GM12878 (cell line): Measurements from ENCODE around the gene SPG7. TPM values are rescaled to one million over a fixed set of nuclear protein-coding genes. Genes with fewer than 3 reads are reported as not detected.

Experiments used
- ATAC-seq: fragments of 200-7000 bp; cut with Tn5 transposase; 3 replicates; pipeline ENCODE4 v1.9.1; 2020; ENCODE audit warnings: mild to moderate bottlenecking, moderate library complexity
- BruUV-seq: library from RNA; stranded (reverse); fragments of 400-500 nt; replicated peaks from 2 replicates; lab custom pipeline; 2021; lab: Mats Ljungman, UMichigan
- CTCF ChIA-PET: fragments of 300-600 bp; sonication (Branson Sonifier 250); formaldehyde crosslinking; extraction: SDS; loops from one replicate; lab custom pipeline; 2021; ENCODE audit warnings: inconsistent platforms; lab: Yijun Ruan, JAX
- POLR2A ChIA-PET: fragments of 350-600 bp; formaldehyde crosslinking; extraction: SDS; loops from one replicate; lab custom pipeline; 2021; ENCODE audit warnings: inconsistent platforms; lab: Charles Lee
- RAD21 ChIA-PET: fragments of 300-600 bp; sonication (Branson Sonifier 250); formaldehyde crosslinking; loops from one replicate; lab custom pipeline; 2023; ENCODE audit warnings: antibody characterized with exemption; ENCODE audit not compliant: unreplicated experiment; lab: Charles Lee
- SMC1A ChIA-PET: fragments of 300-600 bp; sonication (Branson Sonifier 250); formaldehyde crosslinking; loops from one replicate; lab custom pipeline; 2023; ENCODE audit not compliant: unreplicated experiment, uncharacterized antibody; lab: Charles Lee
- DNase-seq: peaks from one replicate; pipeline ENCODE4 v3.0.0-alpha.2; 2011; ENCODE audit warnings: low read depth, low spot score
- FAIRE-seq: peaks from 3 replicates; lab custom pipeline; 2011; peaks lifted over from hg19 to GRCh38; lab: Jason Lieb, UNC
- H2AFZ ChIP-seq: 2 replicates; pipeline ENCODE4 v1.6.0; 2011; ENCODE audit warnings: low read depth, low read length, control low read depth; ENCODE audit not compliant: control insufficient read depth
- H3K27ac ChIP-seq: 2 replicates; pipeline ENCODE4 v1.5.1; 2011; ENCODE audit warnings: control low read depth; ENCODE audit not compliant: control insufficient read depth, insufficient read depth
- H3K27me3 ChIP-seq, 2 experiments: replicated peaks in 1 of 2; 2 replicates each; pipeline versions ENCODE4 v1.6.0 to v1.6.1; 2011; ENCODE audit warnings: low read length in 1 of 2; ENCODE audit not compliant: control insufficient read depth in 2 of 2, insufficient read depth in 2 of 2
- H3K36me3 ChIP-seq, 2 experiments: 2 replicates each; pipeline ENCODE4 v1.5.1; 2011; ENCODE audit warnings: low read length in 1 of 2; ENCODE audit not compliant: control insufficient read depth in 2 of 2, insufficient read depth in 2 of 2
- H3K4me1 ChIP-seq: 2 replicates; pipeline ENCODE4 v1.6.1; 2011; ENCODE audit warnings: mild to moderate bottlenecking, low read length, moderate library complexity, mixed read lengths; ENCODE audit not compliant: control insufficient read depth, insufficient read depth
- H3K4me2 ChIP-seq: 2 replicates; pipeline ENCODE4 v1.6.0; 2011; ENCODE audit warnings: control low read depth; ENCODE audit not compliant: control insufficient read depth, insufficient read depth
- H3K4me3 ChIP-seq: fragments of 200-600 bp; sonication (generic); 2 replicates; pipeline ENCODE4 v1.5.1; 2016
- H3K79me2 ChIP-seq: 2 replicates; pipeline ENCODE4 v1.6.0; 2011; ENCODE audit warnings: low read length; ENCODE audit not compliant: control insufficient read depth, insufficient read depth
- H3K9ac ChIP-seq: 2 replicates; pipeline ENCODE4 v1.8.0; 2011; ENCODE audit warnings: low read length, control low read depth, mixed read lengths; ENCODE audit not compliant: control insufficient read depth, insufficient read depth
- H3K9me3 ChIP-seq: replicated peaks from 3 replicates; pipeline ENCODE4 v1.5.1; 2011; ENCODE audit warnings: mild to moderate bottlenecking, low read length; ENCODE audit not compliant: control insufficient read depth, insufficient read depth
- H4K20me1 ChIP-seq: 2 replicates; pipeline ENCODE4 v1.6.0; 2011; ENCODE audit not compliant: control insufficient read depth, insufficient read depth
- DPF2 ChIP-seq: fragments of 450-650 bp; IDR thresholded peaks from 2 replicates; pipeline ENCODE4 v1.6.1; 2017; ENCODE audit warnings: mild to moderate bottlenecking
- FOXK2 ChIP-seq: fragments of 450-650 bp; IDR thresholded peaks from 2 replicates; pipeline ENCODE4 v1.6.1; 2017; ENCODE audit warnings: mild to moderate bottlenecking, moderate library complexity
- HCFC1 ChIP-seq: fragments of 150-350 bp; IDR thresholded peaks from 2 replicates; pipeline ENCODE4 v1.6.1; 2014; ENCODE audit warnings: low read length
- HDGF ChIP-seq: fragments of 450-650 bp; IDR thresholded peaks from 2 replicates; pipeline ENCODE4 v1.6.1; 2016; ENCODE audit warnings: antibody characterized with exemption
- SMARCA5 ChIP-seq: fragments of 450-650 bp; IDR thresholded peaks from 2 replicates; pipeline ENCODE4 v1.6.1; 2017; ENCODE audit warnings: mild to moderate bottlenecking
- SUPT20H ChIP-seq: IDR thresholded peaks from 2 replicates; pipeline ENCODE4 v1.6.1; 2011; ENCODE audit warnings: low read depth, mild to moderate bottlenecking, low read length, moderate library complexity, borderline replicate concordance; ENCODE audit not compliant: control insufficient read depth
- ZNF622 ChIP-seq: fragments of 450-650 bp; IDR thresholded peaks from 2 replicates; pipeline ENCODE4 v1.6.1; 2017; ENCODE audit warnings: mild to moderate bottlenecking, inconsistent platforms
- ZSCAN29 ChIP-seq: fragments of 450-650 bp; IDR thresholded peaks from 2 replicates; pipeline ENCODE4 v1.6.1; 2017; ENCODE audit warnings: mild to moderate bottlenecking, moderate library complexity
- WGBS: methylation state at CpG from one replicate; pipeline ENCODE4 v1.1.6; 2016; ENCODE audit warnings: low lambda C conversion rate; ENCODE audit not compliant: insufficient replicate concordance, insufficient coverage; ENCODE audit errors: missing lambda C conversion rate; 5-methylcytosine and 5-hydroxymethylcytosine counted together
- in situ Hi-C: fragments of 300-500 bp; cut with MboI; formaldehyde crosslinking; loops from 9 replicates; pipeline ENCODE4 v1.14.3; 2018; ENCODE audit warnings: mixed read lengths
- intact Hi-C: fragments of 100-400 bp; cut with micrococcal nuclease; formaldehyde crosslinking; loops from one replicate; pipeline ENCODE4 v1.14.2; 2022; ENCODE audit not compliant: unreplicated experiment
- polyA plus RNA-seq, 11 experiments: library from polyadenylated mRNA; depleted of rRNA in 4 of 11; unstranded in 6 of 11; stranded (reverse) in 5 of 11; fragments of >200 nt; fragmentation: Nextera tagmentation in 4 of 11; fragmentation: Illumina TruSeq in 1 of 11; extraction: Ambion mirVana in 4 of 11; extraction: Trizol in 1 of 11; gene quantifications; 1 replicate in 1 of 11; 2 replicates in 10 of 11; pipeline versions ENCODE4 v1.2.1 to v1.2.3, GENCODE V29; 2011 to 2016; ENCODE audit warnings: inconsistent platforms in 2 of 11, missing spikeins in 2 of 11, low read depth in 1 of 11
- total RNA-seq, 4 experiments: library from RNA; depleted of rRNA in 3 of 4; stranded (reverse); fragments of >200 nt in 3 of 4; fragmentation: Illumina TruSeq in 1 of 4; extraction: Trizol in 1 of 4; gene quantifications; 2 replicates each; pipeline versions ENCODE4 v1.2.1 to v1.2.3, GENCODE V29; 2013 to 2021
- TF ChIP-seq, protein P1 (sequence below): fragments of 450-650 bp; IDR thresholded peaks from 2 replicates; pipeline ENCODE4 v1.6.1; 2016; ENCODE audit warnings: mild to moderate bottlenecking
- TF ChIP-seq, protein P2 (sequence below): fragments of 450-650 bp; IDR thresholded peaks from 2 replicates; pipeline ENCODE4 v1.6.1; 2017; ENCODE audit warnings: low read depth, mild to moderate bottlenecking, moderate library complexity
- TF ChIP-seq, protein P3 (sequence below): fragments of 450-650 bp; IDR thresholded peaks from 2 replicates; pipeline ENCODE4 v1.6.1; 2017; ENCODE audit warnings: mild to moderate bottlenecking, low read depth, inconsistent platforms; ENCODE audit not compliant: poor library complexity, severe bottlenecking

The SPG7 gene
- total and polyA plus RNA-seq, 10 of the 15 experiments (the other 5 are each of a cell fraction or from before 2014, with no cell fraction given), result 5.9 to 75.9 (median 52.5) TPM

DNA sequence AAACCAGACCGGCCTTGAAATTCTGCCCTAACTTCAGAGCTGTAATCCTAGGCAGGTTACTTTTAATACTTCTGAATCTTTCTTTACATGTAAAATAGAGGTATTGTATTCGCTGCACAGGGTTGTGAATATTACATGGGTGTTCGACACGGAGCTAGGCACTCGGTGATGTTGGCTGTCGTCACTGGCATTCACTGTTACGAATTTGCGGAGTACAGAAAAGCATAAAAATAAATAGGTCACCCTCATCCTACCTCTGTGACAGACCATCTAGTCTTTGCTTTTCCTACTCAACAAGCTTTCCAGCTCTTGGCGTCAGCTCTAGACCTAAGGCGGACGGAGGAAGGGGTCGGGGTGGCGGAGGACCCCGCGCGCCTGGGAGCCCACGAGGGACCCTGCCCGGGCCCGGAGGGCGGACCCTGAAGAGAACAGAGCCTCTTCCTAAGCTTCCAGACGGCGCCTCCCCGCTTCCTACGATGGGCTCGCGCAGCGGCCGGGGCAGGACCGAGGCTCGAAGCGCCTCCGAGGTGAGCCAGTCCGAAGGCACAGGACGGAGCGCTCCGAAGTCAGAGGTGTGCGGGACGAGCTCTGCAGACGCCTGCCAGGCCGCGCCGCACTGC, 879 bp upstream of the SPG7 start:
- Histone ChIP-seq H3K27me3 (no peaks in the 10 kb centered on the region), H4K20me1 (no peaks in the 10 kb centered on the region), H3K4me3 (peak overlapping the region; percentile 75), H3K9ac (peak overlapping the region; percentile 77), H2AFZ (peak overlapping the region; percentile 45), H3K9me3 (no peaks in the 10 kb centered on the region), H3K27ac (peak overlapping the region; percentile 80), H3K4me1 (peaks cover 21% of the 10 kb centered on the region), H3K79me2 (peaks cover 37% of the 10 kb centered on the region), H3K36me3 (peaks cover 0 to 10% of the 10 kb centered on the region in 2 experiments; a peak in 2 of 4 replicates), H3K4me2 (peak overlapping the region; percentile 93)
- TF ChIP-seq ZNF622 (no peak), SMARCA5 (no peak), FOXK2 (no peak), ZSCAN29 (no peak), SUPT20H (no peak), HCFC1 (no peak), HDGF (no peak), DPF2 (no peak)
- TF ChIP-seq, protein P1, sequence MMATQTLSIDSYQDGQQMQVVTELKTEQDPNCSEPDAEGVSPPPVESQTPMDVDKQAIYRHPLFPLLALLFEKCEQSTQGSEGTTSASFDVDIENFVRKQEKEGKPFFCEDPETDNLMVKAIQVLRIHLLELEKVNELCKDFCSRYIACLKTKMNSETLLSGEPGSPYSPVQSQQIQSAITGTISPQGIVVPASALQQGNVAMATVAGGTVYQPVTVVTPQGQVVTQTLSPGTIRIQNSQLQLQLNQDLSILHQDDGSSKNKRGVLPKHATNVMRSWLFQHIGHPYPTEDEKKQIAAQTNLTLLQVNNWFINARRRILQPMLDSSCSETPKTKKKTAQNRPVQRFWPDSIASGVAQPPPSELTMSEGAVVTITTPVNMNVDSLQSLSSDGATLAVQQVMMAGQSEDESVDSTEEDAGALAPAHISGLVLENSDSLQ, result no peak
- TF ChIP-seq, protein P2, sequence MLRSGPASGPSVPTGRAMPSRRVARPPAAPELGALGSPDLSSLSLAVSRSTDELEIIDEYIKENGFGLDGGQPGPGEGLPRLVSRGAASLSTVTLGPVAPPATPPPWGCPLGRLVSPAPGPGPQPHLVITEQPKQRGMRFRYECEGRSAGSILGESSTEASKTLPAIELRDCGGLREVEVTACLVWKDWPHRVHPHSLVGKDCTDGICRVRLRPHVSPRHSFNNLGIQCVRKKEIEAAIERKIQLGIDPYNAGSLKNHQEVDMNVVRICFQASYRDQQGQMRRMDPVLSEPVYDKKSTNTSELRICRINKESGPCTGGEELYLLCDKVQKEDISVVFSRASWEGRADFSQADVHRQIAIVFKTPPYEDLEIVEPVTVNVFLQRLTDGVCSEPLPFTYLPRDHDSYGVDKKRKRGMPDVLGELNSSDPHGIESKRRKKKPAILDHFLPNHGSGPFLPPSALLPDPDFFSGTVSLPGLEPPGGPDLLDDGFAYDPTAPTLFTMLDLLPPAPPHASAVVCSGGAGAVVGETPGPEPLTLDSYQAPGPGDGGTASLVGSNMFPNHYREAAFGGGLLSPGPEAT, result no peak
- TF ChIP-seq, protein P3, sequence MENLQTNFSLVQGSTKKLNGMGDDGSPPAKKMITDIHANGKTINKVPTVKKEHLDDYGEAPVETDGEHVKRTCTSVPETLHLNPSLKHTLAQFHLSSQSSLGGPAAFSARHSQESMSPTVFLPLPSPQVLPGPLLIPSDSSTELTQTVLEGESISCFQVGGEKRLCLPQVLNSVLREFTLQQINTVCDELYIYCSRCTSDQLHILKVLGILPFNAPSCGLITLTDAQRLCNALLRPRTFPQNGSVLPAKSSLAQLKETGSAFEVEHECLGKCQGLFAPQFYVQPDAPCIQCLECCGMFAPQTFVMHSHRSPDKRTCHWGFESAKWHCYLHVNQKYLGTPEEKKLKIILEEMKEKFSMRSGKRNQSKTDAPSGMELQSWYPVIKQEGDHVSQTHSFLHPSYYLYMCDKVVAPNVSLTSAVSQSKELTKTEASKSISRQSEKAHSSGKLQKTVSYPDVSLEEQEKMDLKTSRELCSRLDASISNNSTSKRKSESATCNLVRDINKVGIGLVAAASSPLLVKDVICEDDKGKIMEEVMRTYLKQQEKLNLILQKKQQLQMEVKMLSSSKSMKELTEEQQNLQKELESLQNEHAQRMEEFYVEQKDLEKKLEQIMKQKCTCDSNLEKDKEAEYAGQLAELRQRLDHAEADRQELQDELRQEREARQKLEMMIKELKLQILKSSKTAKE, result no peak
- 13% methylated on average over 42 of the region's 42 CpGs for WGBS
- RAD21 ChIA-PET, result interaction anchor here (1.0 to 1.8 kb wide), 5 partner anchors 12 to 172 kb away, joined by 3 to 6 read pairs (median 3); no protein-coding TSS in a partner anchor
- in situ Hi-C loops, result no loop called here
- SMC1A ChIA-PET, result interaction anchor here (0.6 to 1.5 kb wide), 3 partner anchors 24 to 139 kb away, joined by 3 read pairs; no protein-coding TSS in a partner anchor
- POLR2A ChIA-PET, result interaction anchor here (0.5 to 1.8 kb wide), 6 partner anchors 9 to 802 kb away, joined by 3 to 7 read pairs (median 3); no protein-coding TSS in a partner anchor
- intact Hi-C loops, result loop anchor here (5.0 kb wide), 2 partner anchors 175 to 270 kb away; no protein-coding TSS in a partner anchor
- BruUV-seq, result no TSS peak
- ATAC-seq (no peak), DNase-seq (no peak), FAIRE-seq (no peak)
- CTCF ChIA-PET, result interaction anchor here (1.0 to 2.9 kb wide), 7 partner anchors 15 to 193 kb away, joined by 3 to 7 read pairs (median 5); no protein-coding TSS in a partner anchor
